ENCODE measurements around the gene MYO10.
"Not testable (repeated sequence)": the region's sequence is repeated elsewhere in the genome, so short reads cannot be mapped to it uniquely, and the experiment has no call there.

- not testable (repeated sequence) for TF ChIP-seq CTCF (IDR thresholded peaks at IDR 0.05); REST (IDR thresholded peaks at IDR 0.05; ENCODE audit: insufficient read depth in 1 of 2, low read depth in 2 of 2, low read length in 1 of 2); POLR2AphosphoS5 (IDR thresholded peaks at IDR 0.05; ENCODE audit: low read depth, low read length); SIN3A (IDR thresholded peaks at IDR 0.05; ENCODE audit: borderline replicate concordance, insufficient read depth, low read depth, low read length)
These were observed 49.2 kb upstream of the MYO10 start for GRCh38 chr5:16985304-16985703.

All from Panc1 (cell line).